GM21447 (cell line): ENCODE data around the gene LPCAT1.
"Not testable (repeated sequence)": the region's sequence is repeated elsewhere in the genome, so short reads cannot be mapped to it uniquely, and the experiment has no call there.

Experiments used
- ATAC-seq: cut with Tn5 transposase; IDR thresholded peaks from one replicate; pipeline ENCODE4 v1.9.1; 2021; ENCODE audit not compliant: unreplicated experiment

LPCAT1 gene, protein sequence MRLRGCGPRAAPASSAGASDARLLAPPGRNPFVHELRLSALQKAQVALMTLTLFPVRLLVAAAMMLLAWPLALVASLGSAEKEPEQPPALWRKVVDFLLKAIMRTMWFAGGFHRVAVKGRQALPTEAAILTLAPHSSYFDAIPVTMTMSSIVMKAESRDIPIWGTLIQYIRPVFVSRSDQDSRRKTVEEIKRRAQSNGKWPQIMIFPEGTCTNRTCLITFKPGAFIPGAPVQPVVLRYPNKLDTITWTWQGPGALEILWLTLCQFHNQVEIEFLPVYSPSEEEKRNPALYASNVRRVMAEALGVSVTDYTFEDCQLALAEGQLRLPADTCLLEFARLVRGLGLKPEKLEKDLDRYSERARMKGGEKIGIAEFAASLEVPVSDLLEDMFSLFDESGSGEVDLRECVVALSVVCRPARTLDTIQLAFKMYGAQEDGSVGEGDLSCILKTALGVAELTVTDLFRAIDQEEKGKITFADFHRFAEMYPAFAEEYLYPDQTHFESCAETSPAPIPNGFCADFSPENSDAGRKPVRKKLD

DNA sequence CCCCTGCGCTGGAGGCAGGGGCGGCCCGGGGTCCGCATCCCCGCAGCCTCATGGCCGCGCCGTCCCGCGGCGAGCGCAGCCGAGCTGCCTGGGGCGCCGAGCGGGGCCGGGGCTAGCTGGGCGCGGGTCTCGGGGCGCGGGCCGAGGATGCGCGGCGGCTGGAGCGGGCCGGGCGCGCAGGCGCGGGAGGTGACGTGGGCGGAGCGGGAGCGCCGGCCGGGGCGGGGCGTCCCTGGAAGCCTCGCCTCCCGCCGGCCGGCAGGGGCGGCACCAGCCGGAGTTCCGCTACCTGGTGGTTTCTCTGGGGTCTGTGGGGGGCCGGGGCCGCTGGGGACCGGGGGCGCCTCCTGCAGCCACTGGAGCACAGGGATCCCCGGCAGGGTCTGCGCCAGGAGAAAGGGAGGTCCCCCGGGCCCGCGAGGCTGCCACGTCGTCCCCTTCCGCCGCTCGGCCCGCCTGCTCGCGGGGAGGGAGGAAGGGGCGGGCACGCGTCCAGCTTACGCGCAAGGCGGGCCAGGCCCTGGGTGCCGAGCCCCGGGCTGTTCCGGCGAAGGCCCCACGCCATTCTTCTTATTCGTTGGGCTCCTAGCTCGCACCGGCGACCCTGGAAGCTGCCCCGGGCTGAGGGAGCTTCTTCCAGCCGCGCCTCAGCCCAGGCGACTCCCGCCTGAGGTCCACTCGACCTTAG is at the start of gene LPCAT1:
Gene LPCAT1 (minus strand): TSS at position 168 of the 688 bp plus-strand sequence. CDS start 116 bp downstream, at position 52.
- peak; percentile 69 for ATAC-seq

GRCh38 chr5:1571875-1572274 is 48.1 kb upstream of the LPCAT1 start:
- ATAC-seq, result not testable (repeated sequence)

- ATAC-seq, result no peak
These were observed 47.2 kb upstream of the LPCAT1 start for GRCh38 chr5:1570975-1571374.

GRCh38 chr5:1568201-1568979 is 44.6 kb upstream of the LPCAT1 start:
- ATAC-seq, result no peak

GRCh38 chr5:1567527-1568200 is 43.9 kb upstream of the LPCAT1 start:
- not testable (repeated sequence) for ATAC-seq

DNA sequence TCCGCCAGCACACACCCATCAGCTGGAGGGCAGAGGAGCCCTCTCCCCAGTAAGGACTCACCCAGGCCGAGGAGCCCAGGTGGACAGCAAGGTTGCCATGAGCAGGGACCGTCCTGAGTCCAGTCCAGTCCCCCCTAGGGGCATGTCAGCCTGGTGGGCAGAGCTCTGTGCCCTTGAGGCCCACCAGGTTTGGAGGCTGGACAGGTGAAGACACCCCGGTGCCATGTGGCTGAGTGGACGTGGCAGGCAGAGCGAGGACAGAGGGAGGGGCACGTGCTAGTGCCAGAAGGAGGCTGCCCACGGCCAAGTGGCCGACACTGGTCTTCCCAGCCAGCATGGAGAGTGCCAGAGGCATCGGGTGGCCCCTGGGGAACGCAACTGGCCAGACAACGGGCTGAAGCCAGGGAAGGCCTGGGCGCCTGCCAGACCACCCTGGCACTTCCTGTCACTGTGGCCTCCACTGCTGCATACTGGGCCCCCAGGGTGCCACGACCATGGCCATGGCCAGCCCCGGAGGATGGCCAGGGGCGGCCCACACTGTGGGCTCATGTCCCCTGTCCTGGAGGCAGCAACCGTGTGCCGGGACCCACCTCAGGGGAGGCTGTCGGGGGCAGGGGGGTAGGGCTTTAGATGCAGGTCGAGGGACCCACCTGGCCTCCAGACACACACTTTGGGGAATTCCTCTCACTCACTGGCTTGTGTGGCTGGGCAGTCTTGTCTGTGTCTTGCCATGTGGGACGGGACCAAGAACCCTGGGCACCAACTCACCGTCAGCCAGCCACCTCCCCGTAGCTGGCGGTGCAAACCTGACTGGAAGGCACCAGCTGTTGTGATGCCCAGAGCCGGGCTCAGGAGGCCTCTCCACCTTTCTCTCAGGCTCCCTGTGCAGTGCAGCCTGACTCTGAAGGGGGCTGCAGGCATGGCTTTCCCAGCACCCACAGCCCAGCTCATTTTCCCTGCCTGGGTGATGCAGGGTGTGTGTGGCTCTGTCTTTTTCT is 42.3 kb upstream of the LPCAT1 start:
- no peak for ATAC-seq

- ATAC-seq, result no peak
These were observed 41.3 kb upstream of the LPCAT1 start for GRCh38 chr5:1564824-1565736.

GRCh38 chr5:1564182-1564748 is 40.5 kb upstream of the LPCAT1 start:
- no peak for ATAC-seq

- ATAC-seq, result no peak
These were observed 39.9 kb upstream of the LPCAT1 start for GRCh38 chr5:1563617-1564181.

- ATAC-seq, result no peak
These were observed 39.3 kb upstream of the LPCAT1 start for GRCh38 chr5:1563051-1563461.

DNA sequence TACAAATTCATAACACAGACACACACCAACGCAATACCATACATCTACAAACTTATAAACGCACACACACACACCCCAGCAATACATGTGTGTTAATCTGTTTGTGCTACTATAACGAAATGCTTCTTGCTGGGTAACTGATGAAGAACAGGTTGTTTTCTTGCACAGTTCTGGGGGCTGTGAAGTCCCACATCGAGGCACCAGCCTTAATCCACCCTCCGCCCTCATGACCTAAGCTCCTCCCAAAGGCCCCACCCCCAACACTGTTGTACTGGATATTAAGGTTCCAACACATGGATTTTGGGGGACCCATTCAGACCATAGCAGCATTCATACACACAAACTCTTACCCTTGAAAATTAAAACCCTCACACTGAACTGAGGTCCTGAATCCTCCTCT is 38.8 kb upstream of the LPCAT1 start:
- no peak for ATAC-seq

DNA sequence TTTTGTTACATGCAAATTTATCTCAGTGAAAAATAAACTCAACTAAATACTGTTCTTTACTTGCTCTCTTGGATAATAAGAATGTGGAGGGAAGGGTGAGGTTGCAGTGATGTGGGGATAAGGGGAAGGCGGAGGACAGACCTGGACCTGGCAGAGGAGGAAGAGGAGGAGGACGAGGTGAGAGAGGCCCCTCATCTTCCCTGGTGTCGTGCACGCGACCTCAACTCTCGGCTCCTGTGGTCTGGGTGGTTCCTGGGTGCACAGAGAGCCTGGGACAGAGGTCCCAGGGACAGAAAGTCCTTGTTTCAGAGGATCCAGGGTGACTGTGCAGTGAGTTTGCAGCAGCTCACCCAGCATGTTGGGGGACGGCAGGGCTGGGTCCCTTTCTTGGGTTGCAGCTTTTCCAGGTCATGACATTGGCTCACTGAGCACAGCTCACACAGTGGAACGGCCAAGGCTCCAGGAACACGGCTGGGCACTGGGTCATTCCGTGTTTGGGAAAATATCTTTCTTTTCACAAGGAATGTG is 37.7 kb upstream of the LPCAT1 start:
- ATAC-seq, result no peak

DNA sequence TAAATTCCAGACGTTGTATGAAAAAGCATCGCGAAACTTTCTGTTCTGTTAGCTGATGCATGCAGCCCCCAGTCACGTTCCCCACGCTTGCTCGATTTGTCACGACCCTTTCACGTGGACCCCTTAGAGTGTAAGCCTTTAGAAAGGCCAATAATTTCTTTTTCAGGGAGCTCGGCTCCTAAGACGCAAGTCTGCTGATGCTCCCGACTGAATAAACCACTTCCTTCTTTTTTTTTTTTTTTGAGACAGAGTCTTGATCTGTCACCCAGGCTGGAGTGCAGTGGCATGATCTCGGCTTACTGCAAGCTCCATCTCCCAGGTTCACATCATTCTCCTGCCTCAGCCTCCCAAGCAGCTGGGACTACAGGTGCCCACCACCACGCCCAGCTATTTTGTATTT is 36.7 kb upstream of the LPCAT1 start:
- not testable (repeated sequence) for ATAC-seq

DNA sequence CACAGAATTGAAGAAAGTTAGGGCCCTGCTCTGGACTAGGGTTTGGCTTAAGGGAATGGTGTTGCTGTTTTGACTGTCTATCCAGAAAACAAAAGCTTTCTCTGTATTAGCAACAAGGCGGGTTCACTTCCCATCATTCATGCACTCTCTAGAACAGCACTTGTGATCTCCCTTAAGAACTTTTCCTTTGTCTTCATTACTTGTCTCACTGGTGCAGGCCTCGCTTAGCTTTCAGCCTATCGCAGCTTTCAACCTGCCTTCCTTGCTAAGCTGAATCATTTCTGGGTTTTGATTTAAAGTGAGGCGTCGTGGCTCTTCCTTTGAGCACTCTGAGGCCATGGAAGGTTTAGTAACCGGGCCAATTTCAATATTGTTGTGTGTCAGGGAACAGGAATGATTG is 35.2 kb upstream of the LPCAT1 start:
- no peak for ATAC-seq

GRCh38 chr5:1557114-1557873 is 33.5 kb upstream of the LPCAT1 start:
- no peak for ATAC-seq

GRCh38 chr5:1555808-1556731 is 32.3 kb upstream of the LPCAT1 start:
- ATAC-seq, result no peak
